Endothelial cell of umbilical vein (primary cell): ENCODE data around the gene LHX2. TPM values are rescaled to one million over a fixed set of nuclear protein-coding genes. Genes with fewer than 3 reads are reported as not detected.

Experiments used
- BruUV-seq: library from RNA; stranded (reverse); fragments of 400-500 nt; replicated peaks from 2 replicates; lab custom pipeline; 2021; lab: Mats Ljungman, UMichigan
- CTCF ChIA-PET: fragments of 300-600, 350-600 bp; sonication (Branson Sonifier 250); formaldehyde crosslinking; loops from one replicate; lab custom pipeline; 2021; ENCODE audit warnings: antibody characterized with exemption, inconsistent platforms; lab: Charles Lee
- POLR2A ChIA-PET: fragments of 300-600, 350-600 bp; sonication (Branson Sonifier 250); formaldehyde crosslinking; loops from one replicate; lab custom pipeline; 2021; ENCODE audit warnings: antibody characterized with exemption, inconsistent platforms; lab: Charles Lee
- DNase-seq: peaks from one replicate; pipeline ENCODE4 v3.0.0-alpha.2; 2011; ENCODE audit warnings: low read depth, low spot score
- FAIRE-seq: peaks from 2 replicates; lab custom pipeline; 2011; peaks lifted over from hg19 to GRCh38; lab: Jason Lieb, UNC
- H2AFZ ChIP-seq: 2 replicates; pipeline ENCODE4 v1.6.0; 2012; ENCODE audit warnings: low read depth, low read length, control low read depth, inconsistent platforms
- H3K27ac ChIP-seq: 2 replicates; pipeline ENCODE4 v1.5.1; 2011; ENCODE audit warnings: low read depth, mild to moderate bottlenecking, control low read depth, low read length, moderate library complexity; ENCODE audit not compliant: insufficient read depth
- H3K27me3 ChIP-seq, 2 experiments: 2 replicates each; pipeline versions ENCODE4 v1.6.0 to v1.6.1; 2011; ENCODE audit warnings: low read length in 2 of 2, mixed read lengths in 1 of 2; ENCODE audit not compliant: control insufficient read depth in 2 of 2, insufficient read depth in 2 of 2
- H3K36me3 ChIP-seq, 2 experiments: 2 replicates in 1 of 2; 3 replicates in 1 of 2; pipeline ENCODE4 v1.5.1; 2011; ENCODE audit warnings: low read length in 2 of 2, mild to moderate bottlenecking in 1 of 2, moderate library complexity in 1 of 2; ENCODE audit not compliant: control insufficient read depth in 2 of 2, insufficient read depth in 2 of 2; ENCODE audit errors: extremely low read depth in 1 of 2
- H3K4me1 ChIP-seq: 3 replicates; pipeline ENCODE4 v1.5.1; 2011; ENCODE audit warnings: mild to moderate bottlenecking, low read length; ENCODE audit not compliant: control insufficient read depth, insufficient read depth; ENCODE audit errors: extremely low read depth
- H3K4me2 ChIP-seq: 2 replicates; pipeline ENCODE4 v1.6.1; 2011; ENCODE audit warnings: low read length, control low read depth, mixed read lengths; ENCODE audit not compliant: insufficient read depth
- H3K4me3 ChIP-seq, 3 experiments: fragments of 200-600 bp in 1 of 3; sonication (generic), shearing (Covaris generic) in 1 of 3; replicated peaks in 1 of 3; 2 replicates each; pipeline ENCODE4 v1.5.1; 2011 to 2016; ENCODE audit warnings: control low read depth in 3 of 3, low read length in 3 of 3, mild to moderate bottlenecking in 2 of 3, inconsistent platforms in 1 of 3, low read depth in 1 of 3, moderate library complexity in 1 of 3; ENCODE audit not compliant: insufficient read depth in 1 of 3
- H3K79me2 ChIP-seq: 2 replicates; pipeline ENCODE4 v1.6.0; 2012; ENCODE audit warnings: low read length, inconsistent platforms; ENCODE audit not compliant: control insufficient read depth, insufficient read depth
- H3K9ac ChIP-seq: replicated peaks from 2 replicates; pipeline ENCODE3; 2011; ENCODE audit warnings: low read length, control low read depth; ENCODE audit not compliant: insufficient read depth; ENCODE audit errors: extremely low read depth
- H3K9me1 ChIP-seq: replicated peaks from 3 replicates; pipeline ENCODE4 v1.6.0; 2011; ENCODE audit warnings: mild to moderate bottlenecking, low read length; ENCODE audit not compliant: control insufficient read depth, insufficient read depth; ENCODE audit errors: extremely low read depth
- H3K9me3 ChIP-seq: replicated peaks from 2 replicates; pipeline ENCODE4 v1.5.1; 2012; ENCODE audit warnings: low read length, inconsistent platforms; ENCODE audit not compliant: control insufficient read depth, insufficient read depth
- H4K20me1 ChIP-seq: replicated peaks from 2 replicates; pipeline ENCODE3; 2011; ENCODE audit warnings: mild to moderate bottlenecking, low read length; ENCODE audit not compliant: control insufficient read depth, insufficient read depth; ENCODE audit errors: extremely low read depth
- EZH2 ChIP-seq: IDR thresholded peaks from 2 replicates; pipeline ENCODE4 v1.6.1; 2012; ENCODE audit warnings: borderline replicate concordance, low read depth, mild to moderate bottlenecking, moderate library complexity, low read length, inconsistent platforms; ENCODE audit not compliant: severe bottlenecking
- FOS ChIP-seq: IDR thresholded peaks from 2 replicates; pipeline ENCODE4 v1.6.1; 2011; ENCODE audit warnings: mild to moderate bottlenecking, low read length, moderate library complexity, borderline replicate concordance; ENCODE audit not compliant: insufficient read depth
- GATA2 ChIP-seq: IDR thresholded peaks from 2 replicates; pipeline ENCODE4 v1.7.0; 2011; ENCODE audit warnings: low read depth, mild to moderate bottlenecking, moderate library complexity, mixed read lengths, low read length; ENCODE audit not compliant: insufficient read length, insufficient read depth
- MYC ChIP-seq: IDR thresholded peaks from one replicate; pipeline ENCODE4 v1.6.1; 2011; ENCODE audit warnings: mild to moderate bottlenecking, low read depth, low read length
- dilution Hi-C: fragments of 300-500 bp; cut with MboI; formaldehyde crosslinking; loops from one replicate; pipeline ENCODE4 v1.15.0; 2019; ENCODE audit warnings: low sequenced_read_pairs; ENCODE audit not compliant: extremely low pct_ligation_motif_present
- intact Hi-C: fragments of 100-400 bp; cut with micrococcal nuclease; formaldehyde crosslinking; loops from one replicate; pipeline ENCODE4 v1.10.0; 2022
- polyA plus RNA-seq, 4 experiments: library from polyadenylated mRNA; depleted of rRNA in 3 of 4; stranded (reverse) in 3 of 4; unstranded in 1 of 4; fragments of >200 nt; gene quantifications; 2 replicates each; pipeline versions ENCODE4 v1.2.1 to v1.2.3, GENCODE V29; 2011 to 2012; ENCODE audit warnings: missing spikeins in 1 of 4
- total RNA-seq: library from RNA; stranded (reverse); gene quantifications from 2 replicates; pipeline ENCODE4 v1.2.3, GENCODE V29; 2021
- TF ChIP-seq, protein P1 (sequence below), 2 donors: IDR thresholded peaks; 1 replicate in 1 of 2; 2 replicates in 1 of 2; pipeline ENCODE4 v1.5.1; 2011; ENCODE audit warnings: low read length in 2 of 2, mild to moderate bottlenecking in 2 of 2, moderate library complexity in 2 of 2, control low read depth in 1 of 2, inconsistent platforms in 1 of 2, low read depth in 1 of 2; ENCODE audit not compliant: insufficient read depth in 1 of 2; ENCODE audit errors: extremely low read depth in 1 of 2

The LHX2 gene
- total and polyA plus RNA-seq, 2 donors (not counting 3 experiments of a cell fraction or from before 2014, with no cell fraction given) = not detected

DNA sequence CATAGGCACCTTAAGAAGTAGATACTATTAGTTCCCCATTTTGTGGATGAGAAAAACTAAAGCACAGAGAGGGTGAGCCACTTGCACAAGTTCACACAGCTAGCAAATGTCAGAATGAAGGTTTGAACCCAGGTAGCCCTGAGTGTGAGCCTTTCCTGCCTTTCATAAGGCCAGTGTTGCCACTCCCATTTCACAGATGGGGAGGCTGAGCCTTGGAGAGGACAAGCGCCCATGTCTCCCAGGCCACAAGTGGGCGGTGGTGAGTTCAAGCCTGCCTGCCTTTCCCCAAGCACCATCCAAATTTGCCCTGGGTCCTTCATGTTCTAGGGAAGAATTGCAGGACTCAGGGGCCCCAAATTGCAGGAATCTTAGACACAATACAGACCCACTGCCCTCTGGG is 50.6 kb downstream of the LHX2 start:
- no TSS peak for BruUV-seq
- H3K27me3 ChIP-seq = peaks cover 2 to 6% of the 10 kb centered on the region in 2 experiments
- H3K9ac ChIP-seq = no peak overlapping the region
- no peaks in the 10 kb centered on the region for H4K20me1 ChIP-seq
- no peaks in the 10 kb centered on the region for H3K9me3 ChIP-seq
- H3K36me3 ChIP-seq = no peaks in the 10 kb centered on the region
- POLR2A ChIA-PET = no interaction called here
- intact Hi-C loops = no loop called here
- no peaks in the 10 kb centered on the region for H3K4me1 ChIP-seq
- DNase-seq (no peak), FAIRE-seq (no peak)
- H3K4me3 ChIP-seq = no peak overlapping the region
- TF ChIP-seq GATA2 (no peak), EZH2 (no peak), MYC (no peak), FOS (no peak)
- TF ChIP-seq, protein P1, sequence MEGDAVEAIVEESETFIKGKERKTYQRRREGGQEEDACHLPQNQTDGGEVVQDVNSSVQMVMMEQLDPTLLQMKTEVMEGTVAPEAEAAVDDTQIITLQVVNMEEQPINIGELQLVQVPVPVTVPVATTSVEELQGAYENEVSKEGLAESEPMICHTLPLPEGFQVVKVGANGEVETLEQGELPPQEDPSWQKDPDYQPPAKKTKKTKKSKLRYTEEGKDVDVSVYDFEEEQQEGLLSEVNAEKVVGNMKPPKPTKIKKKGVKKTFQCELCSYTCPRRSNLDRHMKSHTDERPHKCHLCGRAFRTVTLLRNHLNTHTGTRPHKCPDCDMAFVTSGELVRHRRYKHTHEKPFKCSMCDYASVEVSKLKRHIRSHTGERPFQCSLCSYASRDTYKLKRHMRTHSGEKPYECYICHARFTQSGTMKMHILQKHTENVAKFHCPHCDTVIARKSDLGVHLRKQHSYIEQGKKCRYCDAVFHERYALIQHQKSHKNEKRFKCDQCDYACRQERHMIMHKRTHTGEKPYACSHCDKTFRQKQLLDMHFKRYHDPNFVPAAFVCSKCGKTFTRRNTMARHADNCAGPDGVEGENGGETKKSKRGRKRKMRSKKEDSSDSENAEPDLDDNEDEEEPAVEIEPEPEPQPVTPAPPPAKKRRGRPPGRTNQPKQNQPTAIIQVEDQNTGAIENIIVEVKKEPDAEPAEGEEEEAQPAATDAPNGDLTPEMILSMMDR (IDR thresholded peaks at IDR 0.05; ENCODE audit: extremely low read depth in 1 of 2, insufficient read depth in 1 of 2, low read depth in 1 of 2, low read length in 2 of 2) = peak in 1 of 2 donors; percentile 22
- no peak overlapping the region for H2AFZ ChIP-seq
- dilution Hi-C loops = no loop called here
- CTCF ChIA-PET = no interaction called here
- no peak overlapping the region for H3K4me2 ChIP-seq
- H3K27ac ChIP-seq = no peak overlapping the region
- H3K9me1 ChIP-seq = no peaks in the 10 kb centered on the region
- no peaks in the 10 kb centered on the region for H3K79me2 ChIP-seq
